HL-60 (cell line): ENCODE measurements around the gene PIGH.

ENCODE experiments used
- DNase-seq, 2 experiments: peaks; one replicate each; pipeline ENCODE4 v3.0.0-alpha.2; 2010 to 2020; ENCODE audit warnings: low read depth in 1 of 2, low spot score in 1 of 2
- H3K27ac ChIP-seq: fragments of 250-450 bp; sonication (Bioruptor Pico); replicated peaks from 2 replicates; pipeline ENCODE4 v1.5.1; 2020; ENCODE audit warnings: mild to moderate bottlenecking, moderate library complexity
- H3K27me3 ChIP-seq: fragments of 250-450 bp; sonication (Bioruptor Pico); 2 replicates; pipeline ENCODE4 v1.5.1; 2021; ENCODE audit warnings: mild to moderate bottlenecking, moderate library complexity; ENCODE audit not compliant: insufficient read depth, poor library complexity, severe bottlenecking
- H3K4me3 ChIP-seq: replicated peaks from 2 replicates; pipeline ENCODE4 v1.5.1; 2011; ENCODE audit warnings: mild to moderate bottlenecking, control low read depth, low read length; ENCODE audit not compliant: insufficient read depth
- CTCF ChIP-seq: IDR thresholded peaks from one replicate; pipeline ENCODE4 v1.5.1; 2011; ENCODE audit warnings: low read length, control low read depth, inconsistent platforms; ENCODE audit not compliant: insufficient read depth
- GABPA ChIP-seq: IDR thresholded peaks from 2 replicates; pipeline ENCODE4 v1.6.1; 2012; ENCODE audit warnings: low read depth
- POLR2AphosphoS5 ChIP-seq: IDR thresholded peaks from 2 replicates; pipeline ENCODE4 v1.6.1; 2012; ENCODE audit warnings: low read depth
- REST ChIP-seq: IDR thresholded peaks from 2 replicates; pipeline ENCODE4 v1.6.1; 2012; ENCODE audit warnings: low read depth; ENCODE audit not compliant: insufficient replicate concordance
- SPI1 ChIP-seq: IDR thresholded peaks from 2 replicates; pipeline ENCODE4 v1.6.1; 2012; ENCODE audit warnings: low read depth, mild to moderate bottlenecking, borderline replicate concordance

Gene PIGH

GRCh38 chr14:67573228-67574010 lies 26.6 kb downstream of the PIGH start:
- no peak for TF ChIP-seq POLR2AphosphoS5
- no peak for TF ChIP-seq GABPA
- TF ChIP-seq CTCF, result no peak
- no peak for TF ChIP-seq REST
- no peak for TF ChIP-seq SPI1
- no peak for DNase-seq
- Histone ChIP-seq H3K27ac (no peak overlapping the region), H3K27me3 (no peaks in the 10 kb centered on the region), H3K4me3 (no peak overlapping the region)

- no peak for DNase-seq
- Histone ChIP-seq H3K27ac (no peak overlapping the region), H3K27me3 (no peaks in the 10 kb centered on the region), H3K4me3 (no peak overlapping the region)
- TF ChIP-seq REST, result no peak
- no peak for TF ChIP-seq CTCF
- no peak for TF ChIP-seq SPI1
- no peak for TF ChIP-seq GABPA
Observed at GRCh38 chr14:67572608-67573007, 27.5 kb downstream of the PIGH start.

GRCh38 chr14:67571991-67572323 lies 28.1 kb downstream of the PIGH start:
- TF ChIP-seq SPI1, result no peak
- no peak for TF ChIP-seq REST
- TF ChIP-seq POLR2AphosphoS5, result no peak
- no peak for TF ChIP-seq CTCF
- TF ChIP-seq GABPA, result no peak
- Histone ChIP-seq H3K4me3 (no peak overlapping the region), H3K27me3 (no peaks in the 10 kb centered on the region), H3K27ac (no peak overlapping the region)
- no peak for DNase-seq
